ENCODE data around the gene LOC128125822.

Gene LOC128125822

GRCh38 chr6:63573076-63573898 is 1.0 kb downstream of the LOC128125822 start:
- H3K4me3 ChIP-seq (ENCODE audit: control insufficient read depth, low read depth, low read length) = peak overlapping the region; percentile 83
- peak; percentile 21 for DNase-seq (ENCODE audit: low read depth)
- TF ChIP-seq CTCF (IDR thresholded peaks at IDR 0.05; ENCODE audit: control insufficient read depth, insufficient read depth, low read depth, low read length, missing control alignments) = no peak

- TF ChIP-seq CTCF (IDR thresholded peaks at IDR 0.05; ENCODE audit: control insufficient read depth, insufficient read depth, low read depth, low read length, missing control alignments) = peak; percentile 60
- no peak for DNase-seq (ENCODE audit: low read depth)
- H3K4me3 ChIP-seq (ENCODE audit: control insufficient read depth, low read depth, low read length) = peak overlapping the region; percentile 83
Measured at GRCh38 chr6:63573899-63574553, 1.7 kb downstream of the LOC128125822 start.

GRCh38 chr6:63574554-63574900 is 2.2 kb downstream of the LOC128125822 start:
- peak overlapping the region; percentile 83 for H3K4me3 ChIP-seq (ENCODE audit: control insufficient read depth, low read depth, low read length)
- no peak for DNase-seq (ENCODE audit: low read depth)

GRCh38 chr6:63576147-63576772 is 4.0 kb downstream of the LOC128125822 start:
- H3K4me3 ChIP-seq (ENCODE audit: control insufficient read depth, low read depth, low read length) = no peak overlapping the region
- DNase-seq (ENCODE audit: low read depth) = no peak
- no peak for TF ChIP-seq CTCF (IDR thresholded peaks at IDR 0.05; ENCODE audit: control insufficient read depth, insufficient read depth, low read depth, low read length, missing control alignments)

More at GRCh38 chr6:63574554-63574900, 2.2 kb downstream of the LOC128125822 start:
- TF ChIP-seq CTCF (IDR thresholded peaks at IDR 0.05; ENCODE audit: control insufficient read depth, insufficient read depth, low read depth, low read length, missing control alignments) = no peak

GRCh38 chr6:63576985-63577712 is 4.9 kb downstream of the LOC128125822 start:
- no peak for TF ChIP-seq CTCF (IDR thresholded peaks at IDR 0.05; ENCODE audit: control insufficient read depth, insufficient read depth, low read depth, low read length, missing control alignments)
- H3K4me3 ChIP-seq (ENCODE audit: control insufficient read depth, low read depth, low read length) = no peak overlapping the region
- DNase-seq (ENCODE audit: low read depth) = no peak

- H3K4me3 ChIP-seq (ENCODE audit: control insufficient read depth, low read depth, low read length) = no peak overlapping the region
- no peak for DNase-seq (ENCODE audit: low read depth)
- no peak for TF ChIP-seq CTCF (IDR thresholded peaks at IDR 0.05; ENCODE audit: control insufficient read depth, insufficient read depth, low read depth, low read length, missing control alignments)
Measured at GRCh38 chr6:63578757-63579156, 6.5 kb downstream of the LOC128125822 start.

All from AG09309 (cell line).